NT2/D1 (cell line): ENCODE results near the gene IBA57.

Source experiments
- SUZ12 ChIP-seq: IDR thresholded peaks from 2 replicates; pipeline ENCODE4 v1.6.1; 2011; ENCODE audit not compliant: insufficient read length, insufficient read depth; ENCODE audit errors: extremely low read depth
- YY1 ChIP-seq: IDR thresholded peaks from 2 replicates; pipeline ENCODE4 v1.6.1; 2011; ENCODE audit not compliant: insufficient read length, insufficient read depth
- ZNF274 ChIP-seq: IDR thresholded peaks from 2 replicates; pipeline ENCODE4 v1.6.1; 2011; ENCODE audit warnings: mild to moderate bottlenecking, low read depth, low read length

- no peak for TF ChIP-seq SUZ12
- no peak for TF ChIP-seq YY1
- TF ChIP-seq ZNF274, result no peak
These were observed 48.6 kb downstream of the IBA57 start for GRCh38 chr1:228213917-228214808.
